HG02840 (cell line): ENCODE measurements around the gene HSPA1L.
"Not testable (repeated sequence)": the region's sequence is repeated elsewhere in the genome, so short reads cannot be mapped to it uniquely, and the experiment has no call there.

Experiments
- ATAC-seq: cut with Tn5 transposase; IDR thresholded peaks from one replicate; pipeline ENCODE4 v1.9.1; 2021; ENCODE audit warnings: mild to moderate bottlenecking, moderate library complexity, moderate number of reproducible peaks; ENCODE audit not compliant: unreplicated experiment, low FRiP score

HSPA1L gene

GRCh38 chr6:31837369-31838113, 22.5 kb upstream of the HSPA1L start:
- no peak for ATAC-seq

GRCh38 chr6:31836474-31837368, 21.6 kb upstream of the HSPA1L start:
- ATAC-seq: no peak

DNA sequence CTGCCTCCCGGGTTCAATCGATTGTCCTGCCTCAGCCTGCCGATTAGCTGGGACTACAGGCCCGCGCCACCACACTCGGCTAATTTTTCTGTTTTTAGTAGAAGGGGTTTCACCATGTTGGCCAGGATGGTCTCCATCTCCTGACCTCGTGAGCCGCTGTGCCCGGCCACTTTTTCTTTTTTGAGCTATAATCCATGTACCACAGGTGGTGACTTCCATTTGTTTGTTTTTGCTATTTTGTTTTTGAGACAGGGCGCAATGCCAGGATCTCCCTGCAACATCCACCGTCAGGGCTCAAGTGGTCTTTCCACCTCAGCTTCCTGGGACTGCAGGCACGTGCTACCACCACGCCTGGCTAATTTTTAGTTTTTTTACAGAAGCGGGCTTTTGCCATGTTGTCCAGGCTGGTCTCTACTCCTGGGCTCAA, 21.0 kb upstream of the HSPA1L start:
- no peak for ATAC-seq

- ATAC-seq: no peak
Measured at GRCh38 chr6:31834367-31835250, 19.5 kb upstream of the HSPA1L start.

- no peak for ATAC-seq
Measured at GRCh38 chr6:31831350-31832215, 16.5 kb upstream of the HSPA1L start.

GRCh38 chr6:31830886-31831335, 15.8 kb upstream of the HSPA1L start:
- ATAC-seq: no peak

GRCh38 chr6:31829633-31830283, 14.7 kb upstream of the HSPA1L start:
- ATAC-seq: no peak

DNA sequence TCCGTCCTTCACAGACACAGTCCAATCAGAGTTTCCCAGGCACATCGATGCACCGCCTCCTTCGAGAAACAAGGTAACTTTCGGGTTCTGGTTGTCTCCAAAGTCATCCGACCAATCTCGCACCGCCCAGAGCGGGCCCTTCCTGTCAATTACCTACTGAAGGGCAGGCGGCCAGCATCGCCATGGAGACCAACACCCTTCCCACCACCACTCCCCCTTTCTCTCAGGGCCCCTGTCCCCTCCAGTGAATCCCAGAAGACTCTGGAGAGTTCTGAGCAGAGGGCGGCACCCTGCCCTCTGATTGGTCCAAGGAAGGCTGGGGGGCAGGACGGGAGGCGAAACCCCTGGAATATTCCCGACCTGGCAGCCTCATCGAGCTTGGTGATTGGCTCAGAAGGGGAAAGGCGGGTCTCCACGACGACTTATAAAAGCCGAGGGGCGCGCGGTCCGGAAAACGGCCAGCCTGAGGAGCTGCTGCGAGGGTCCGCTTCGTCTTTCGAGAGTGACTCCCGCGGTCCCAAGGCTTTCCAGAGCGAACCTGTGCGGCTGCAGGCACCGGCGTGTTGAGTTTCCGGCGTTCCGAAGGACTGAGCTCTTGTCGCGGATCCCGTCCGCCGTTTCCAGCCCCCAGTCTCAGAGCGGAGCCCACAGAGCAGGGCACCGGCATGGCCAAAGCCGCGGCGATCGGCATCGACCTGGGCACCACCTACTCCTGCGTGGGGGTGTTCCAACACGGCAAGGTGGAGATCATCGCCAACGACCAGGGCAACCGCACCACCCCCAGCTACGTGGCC, 12.4 kb upstream of the HSPA1L start, which contains the start of gene HSPA1B:
Gene HSPA1B (plus strand): TSS at position 453 of the 794 bp plus-strand sequence. CDS start 213 bp downstream, at position 666.
- peak; percentile 70 for ATAC-seq

DNA sequence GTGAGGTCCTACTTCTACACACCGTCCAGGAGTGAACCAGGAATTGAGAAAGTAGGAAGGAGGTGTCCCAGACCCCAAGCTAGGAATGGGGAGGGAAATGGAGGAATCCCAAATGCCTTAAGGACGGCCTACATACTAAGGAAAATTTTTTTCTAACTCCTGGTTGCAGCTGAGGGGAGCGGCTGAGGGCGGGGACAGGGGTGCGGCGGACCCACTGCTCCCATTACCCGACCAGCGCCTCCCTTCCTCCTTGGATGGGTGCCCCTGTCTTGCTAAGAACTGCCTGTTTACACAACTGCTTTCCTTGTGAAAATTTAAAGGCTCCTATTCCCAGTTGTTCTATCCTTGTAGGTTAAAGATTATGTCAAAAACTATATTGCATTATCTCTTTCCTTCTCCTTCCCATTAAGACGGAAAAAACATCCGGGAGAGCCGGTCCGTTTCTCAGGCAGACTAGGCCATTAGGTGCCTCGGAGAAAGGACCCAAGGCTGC, 11.8 kb upstream of the HSPA1L start:
- no peak for ATAC-seq

GRCh38 chr6:31825553-31825952, 10.5 kb upstream of the HSPA1L start:
- no peak for ATAC-seq

- not testable (repeated sequence) for ATAC-seq
Measured at GRCh38 chr6:31823592-31824196, 8.6 kb upstream of the HSPA1L start.

DNA sequence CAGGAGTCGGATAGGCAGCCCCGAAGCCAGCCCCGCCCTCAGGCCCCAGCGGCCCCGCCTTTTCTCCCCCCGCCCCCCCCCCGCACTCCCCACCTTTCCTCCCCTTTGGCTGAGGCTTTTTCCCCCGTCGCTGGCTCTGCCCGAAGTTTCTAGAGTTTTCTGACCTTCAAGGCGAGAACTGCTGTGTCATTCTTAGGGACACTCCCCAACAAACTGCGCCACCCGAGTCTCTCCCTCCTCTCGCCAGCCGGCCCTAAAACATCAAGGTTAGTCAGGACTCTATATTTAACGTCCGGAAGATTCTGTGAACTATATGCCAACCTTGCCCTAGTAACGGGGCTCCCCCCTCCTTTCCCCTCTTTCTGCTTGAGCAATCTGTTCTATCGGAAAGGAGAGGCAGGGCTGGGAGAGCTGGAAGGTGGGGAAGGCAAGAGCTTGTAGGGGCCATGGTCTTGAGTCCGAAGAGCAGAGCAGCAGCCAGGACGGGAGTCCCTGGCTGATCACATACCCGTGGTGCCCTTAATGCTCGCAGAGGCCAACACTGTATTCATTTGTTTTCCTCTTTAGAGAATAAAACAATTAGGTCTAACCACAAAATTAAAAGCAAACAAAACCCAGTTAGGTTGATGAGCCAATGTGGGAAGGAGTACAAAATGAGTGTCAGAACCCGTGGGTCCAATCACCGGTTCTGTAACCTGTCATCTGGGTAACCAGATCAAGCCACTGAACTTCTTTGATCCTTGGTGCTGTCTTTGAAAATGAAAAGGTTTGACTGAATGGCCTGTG, 7.1 kb upstream of the HSPA1L start:
- peak; percentile 33 for ATAC-seq

DNA sequence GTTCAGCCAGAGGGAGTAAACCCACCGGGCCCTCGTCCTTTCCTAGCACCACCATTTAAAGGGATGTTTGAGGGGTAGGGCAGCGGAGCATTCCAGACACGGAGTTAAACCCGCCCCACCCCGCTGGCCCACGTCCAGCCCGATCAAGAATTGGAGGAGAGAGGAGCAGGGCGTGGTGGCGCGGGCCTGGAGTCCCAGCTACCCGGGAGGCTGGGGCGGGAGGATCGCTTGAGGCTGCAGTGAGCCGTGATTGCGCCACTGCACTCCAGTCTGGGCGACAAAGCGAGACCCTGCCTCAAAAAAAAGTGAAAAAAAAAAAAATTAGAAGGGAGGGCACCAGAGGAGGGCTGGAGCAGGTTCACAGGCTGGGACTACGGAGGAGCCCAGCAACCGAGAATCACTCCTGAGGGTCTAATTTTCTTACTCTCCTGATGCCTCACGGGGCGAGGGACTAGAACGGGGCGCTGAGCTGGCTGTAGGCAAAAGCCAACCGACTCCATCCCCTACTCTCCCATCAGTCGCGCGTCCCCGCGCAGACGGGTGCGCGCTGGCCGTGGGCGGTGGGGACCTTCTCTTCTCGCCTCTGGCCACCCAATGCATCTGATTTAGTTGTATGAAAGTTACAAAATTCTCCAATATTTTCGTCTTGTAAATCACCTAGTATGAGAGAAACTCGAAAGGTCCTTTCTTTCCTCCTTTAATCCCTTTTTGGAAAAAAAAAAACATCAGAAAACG, 6.4 kb upstream of the HSPA1L start:
- peak; percentile 45 for ATAC-seq

DNA sequence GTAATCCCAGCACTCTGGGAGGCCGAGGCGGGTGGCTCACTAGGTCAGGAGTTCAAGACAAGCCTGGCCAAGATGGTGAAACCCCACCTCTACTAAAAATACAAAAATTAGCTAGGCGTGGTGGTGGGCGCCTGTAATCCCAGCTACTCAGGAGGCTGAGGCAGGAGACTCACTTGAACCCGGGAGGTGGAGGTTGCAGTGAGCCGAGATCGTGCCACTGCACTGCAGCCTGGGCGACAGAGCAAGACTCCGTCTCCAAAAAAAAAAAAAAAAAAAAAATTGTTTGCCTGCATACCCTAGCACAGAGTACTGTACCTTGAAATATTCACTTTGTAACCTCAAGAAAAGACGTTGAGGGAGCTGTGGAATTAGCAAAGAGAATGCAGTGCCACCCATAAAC, 5.3 kb upstream of the HSPA1L start:
- not testable (repeated sequence) for ATAC-seq

GRCh38 chr6:31819871-31820299, 4.8 kb upstream of the HSPA1L start:
- ATAC-seq: no peak

DNA sequence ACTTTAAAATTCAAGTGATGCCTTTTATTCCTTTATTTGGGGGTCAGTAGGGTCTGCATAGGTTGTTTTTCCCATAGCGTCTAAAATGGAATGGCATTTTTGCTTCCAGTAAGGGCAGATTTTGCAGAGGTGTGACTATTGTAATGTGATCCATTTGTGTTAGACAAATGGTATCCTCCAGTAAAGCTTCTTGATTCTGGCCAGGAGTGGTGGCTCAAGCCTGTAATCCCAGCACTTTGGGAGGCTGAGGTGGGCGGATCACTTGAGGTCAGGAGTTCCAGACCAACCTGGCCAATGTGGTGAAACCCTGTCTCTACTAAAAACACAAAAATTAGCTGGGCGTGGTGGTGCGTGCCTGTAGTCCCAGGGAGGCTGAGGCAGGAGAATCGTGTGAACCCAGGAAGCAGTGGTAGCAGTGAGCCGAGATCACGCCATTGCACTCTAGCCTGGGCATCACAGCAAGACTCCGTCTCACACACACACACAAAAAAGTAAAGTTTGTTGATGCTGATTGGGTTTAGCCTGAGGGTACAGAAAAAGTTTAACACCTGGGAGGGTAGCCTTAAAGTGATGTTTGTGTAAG, 2.9 kb upstream of the HSPA1L start:
- ATAC-seq: not testable (repeated sequence)
